HepG2 (cell line): ENCODE data around the gene MAML1. TPM values are rescaled to one million over a fixed set of nuclear protein-coding genes. Genes with fewer than 3 reads are reported as not detected.
A peak's percentile ranks its signal among the peaks of the same experiment; 100 is the strongest.

ENCODE experiments used
- ARID4A ChIP-seq: sonication (generic); formaldehyde crosslinking; IDR thresholded peaks from 2 replicates; pipeline ENCODE4 v1.5.0; 2020; ENCODE audit warnings: mild to moderate bottlenecking, missing genetic modification reagents, borderline replicate concordance
- CEBPB ChIP-seq: IDR thresholded peaks from 2 replicates; pipeline ENCODE4 v1.6.1; 2011; ENCODE audit warnings: low read depth, low read length, improper control_type of control experiment, borderline replicate concordance
- HCFC1 ChIP-seq: fragments of 150-350 bp; IDR thresholded peaks from 2 replicates; pipeline ENCODE4 v1.6.1; 2014; ENCODE audit warnings: low read depth, low read length
- HOXA7 ChIP-seq: sonication (generic); formaldehyde crosslinking; IDR thresholded peaks from 2 replicates; pipeline ENCODE4 v1.8.1; 2022; ENCODE audit warnings: mild to moderate bottlenecking, missing genetic modification reagents, moderate library complexity
- ISX ChIP-seq: sonication (generic); formaldehyde crosslinking; conservative IDR thresholded peaks from 2 replicates; pipeline ENCODE4 v1.5.0; 2020; ENCODE audit warnings: missing genetic modification reagents
- KLF6 ChIP-seq: IDR thresholded peaks from 2 replicates; pipeline ENCODE4 v1.8.0; 2016; ENCODE audit warnings: missing biosample characterization, missing genetic modification reagents
- PAXIP1 ChIP-seq: sonication (generic); formaldehyde crosslinking; conservative IDR thresholded peaks from 2 replicates; pipeline ENCODE4 v1.4.0; 2020; ENCODE audit warnings: mild to moderate bottlenecking, missing genetic modification reagents, moderate library complexity
- PHF8 ChIP-seq: sonication (generic); formaldehyde crosslinking; IDR thresholded peaks from 2 replicates; pipeline ENCODE4 v1.5.0; 2020; ENCODE audit warnings: missing genetic modification reagents
- SOX5 ChIP-seq: IDR thresholded peaks from 2 replicates; pipeline ENCODE4 v1.6.1; 2016; ENCODE audit warnings: borderline replicate concordance
- SOX6 ChIP-seq, 2 experiments: fragments of 450-650 bp in 1 of 2; sonication (generic) in 1 of 2; formaldehyde crosslinking in 1 of 2; IDR thresholded peaks; 2 replicates each; pipeline versions ENCODE4 v1.4.0 to v1.6.1; 2017 to 2020; ENCODE audit warnings: antibody characterized with exemption in 1 of 2, mild to moderate bottlenecking in 1 of 2, missing genetic modification reagents in 1 of 2
- THYN1 ChIP-seq: sonication (generic); formaldehyde crosslinking; IDR thresholded peaks from 2 replicates; pipeline ENCODE4 v1.8.1; 2023; ENCODE audit warnings: low read depth, mild to moderate bottlenecking, moderate library complexity, missing genetic modification reagents, borderline replicate concordance
- ZNF550 ChIP-seq: sonication (generic); formaldehyde crosslinking; IDR thresholded peaks from 2 replicates; pipeline ENCODE4 v1.4.0; 2020; ENCODE audit warnings: mild to moderate bottlenecking, missing genetic modification reagents, borderline replicate concordance
- ZNF619 ChIP-seq: sonication (generic); formaldehyde crosslinking; IDR thresholded peaks from 2 replicates; pipeline ENCODE4 v1.4.0; 2020; ENCODE audit warnings: mild to moderate bottlenecking, missing genetic modification reagents
- polyA plus RNA-seq, 8 experiments: library from polyadenylated mRNA; depleted of rRNA in 3 of 8; stranded (reverse) in 7 of 8; unstranded in 1 of 8; fragments of >200 nt; fragmentation: Illumina TruSeq in 4 of 8; extraction: Trizol in 4 of 8; gene quantifications; 2 replicates each; pipeline versions ENCODE4 v1.2.1 to v1.2.3, GENCODE V29; 2011 to 2016; ENCODE audit warnings: low read depth in 4 of 8, missing spikeins in 1 of 8, mixed read lengths in 1 of 8; ENCODE audit not compliant: insufficient read depth in 1 of 8
- total RNA-seq, 5 experiments: library from RNA; depleted of rRNA; stranded (reverse); fragments of >200 nt; fragmentation: Illumina TruSeq; extraction: Trizol; gene quantifications; 2 replicates each; pipeline ENCODE4 v1.2.3, GENCODE V29; 2016; ENCODE audit warnings: low read depth in 1 of 5
- TF ChIP-seq, protein P1 (sequence below), 2 experiments: sonication (generic) in 1 of 2; formaldehyde crosslinking in 1 of 2; IDR thresholded peaks; 2 replicates each; pipeline versions ENCODE4 v1.5.1 to v1.6.1; 2011 to 2020; ENCODE audit warnings: borderline replicate concordance in 1 of 2, low read depth in 1 of 2, low read length in 1 of 2, mild to moderate bottlenecking in 1 of 2, missing genetic modification reagents in 1 of 2, moderate library complexity in 1 of 2
- TF ChIP-seq, protein P2 (sequence below): sonication (generic); formaldehyde crosslinking; IDR thresholded peaks from 2 replicates; pipeline ENCODE4 v1.4.0; 2020; ENCODE audit warnings: missing genetic modification reagents; ENCODE audit errors: not compliant biosample characterization

MAML1 gene
- total and polyA plus RNA-seq, 2 of the 13 experiments (the other 11 are each of a cell fraction or from before 2014, with no cell fraction given) = 10.0 to 10.8 TPM

DNA sequence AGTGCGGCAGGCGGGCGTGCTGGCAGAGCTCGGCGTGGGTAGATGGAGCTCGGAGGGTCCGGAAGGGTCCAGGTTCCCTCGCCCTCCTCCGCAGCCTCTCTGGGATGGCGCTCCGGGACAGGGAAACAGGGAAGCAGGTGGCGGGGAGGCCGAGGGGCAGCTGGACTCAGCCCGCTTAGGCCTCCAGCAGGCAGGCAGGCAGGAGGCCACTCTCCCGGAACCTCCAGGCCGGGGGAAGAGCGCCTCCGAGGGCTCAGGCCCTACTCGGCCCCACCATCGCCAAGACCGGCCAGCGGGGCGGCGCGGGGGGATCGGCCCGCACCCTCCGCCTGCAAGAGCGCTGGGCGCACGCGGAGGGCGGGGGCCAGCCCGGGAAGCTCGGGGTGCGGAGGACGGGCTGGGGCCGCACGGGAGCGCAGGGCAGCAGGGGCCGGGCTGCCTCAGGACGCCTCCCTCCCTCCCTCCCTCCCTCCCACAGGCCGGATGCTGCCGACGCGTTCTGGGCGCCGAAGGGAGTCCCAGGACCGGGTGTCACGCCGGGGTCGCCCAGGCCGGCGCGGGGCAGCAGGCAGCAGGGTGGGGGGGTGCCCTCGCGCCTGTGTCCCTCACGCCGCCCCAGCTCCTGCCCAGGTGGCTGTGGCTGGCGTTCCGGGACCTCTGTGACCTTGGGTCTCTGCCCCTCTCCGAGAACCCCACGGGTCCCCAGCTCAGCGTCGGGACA lies 73.1 kb downstream of the MAML1 start (continued):
- TF ChIP-seq PAXIP1 (CRISPR knock-in tag) (0 out of 2 replicates have a peak, but pooled peaks have one; percentile 17), THYN1 (CRISPR knock-in tag) (0 out of 2 replicates have a peak, but pooled peaks have one; percentile 55), ARID4A (peak; percentile 68), KLF6 (CRISPR knock-in tag) (no peak), ZNF619 (CRISPR knock-in tag) (no peak), ISX (CRISPR knock-in tag) (no peak), HOXA7 (CRISPR knock-in tag) (no peak), ZNF550 (CRISPR knock-in tag) (no peak), PHF8 (CRISPR knock-in tag) (peak; percentile 60), SOX5 (CRISPR knock-in tag) (no peak), HCFC1 (no peak), SOX6 (IDR thresholded peaks at IDR 0.05) (no peak), SOX6 (CRISPR knock-in tag; IDR thresholded peaks at IDR 0.05) (no peak), CEBPB (no peak)
- TF ChIP-seq, protein P1, sequence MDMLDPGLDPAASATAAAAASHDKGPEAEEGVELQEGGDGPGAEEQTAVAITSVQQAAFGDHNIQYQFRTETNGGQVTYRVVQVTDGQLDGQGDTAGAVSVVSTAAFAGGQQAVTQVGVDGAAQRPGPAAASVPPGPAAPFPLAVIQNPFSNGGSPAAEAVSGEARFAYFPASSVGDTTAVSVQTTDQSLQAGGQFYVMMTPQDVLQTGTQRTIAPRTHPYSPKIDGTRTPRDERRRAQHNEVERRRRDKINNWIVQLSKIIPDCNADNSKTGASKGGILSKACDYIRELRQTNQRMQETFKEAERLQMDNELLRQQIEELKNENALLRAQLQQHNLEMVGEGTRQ (IDR thresholded peaks at IDR 0.05; ENCODE audit: low read depth, low read length) = no peak
- TF ChIP-seq, protein P1 (CRISPR knock-in tag; IDR thresholded peaks at IDR 0.05; ENCODE audit: borderline replicate concordance) = no peak
- TF ChIP-seq, protein P2, sequence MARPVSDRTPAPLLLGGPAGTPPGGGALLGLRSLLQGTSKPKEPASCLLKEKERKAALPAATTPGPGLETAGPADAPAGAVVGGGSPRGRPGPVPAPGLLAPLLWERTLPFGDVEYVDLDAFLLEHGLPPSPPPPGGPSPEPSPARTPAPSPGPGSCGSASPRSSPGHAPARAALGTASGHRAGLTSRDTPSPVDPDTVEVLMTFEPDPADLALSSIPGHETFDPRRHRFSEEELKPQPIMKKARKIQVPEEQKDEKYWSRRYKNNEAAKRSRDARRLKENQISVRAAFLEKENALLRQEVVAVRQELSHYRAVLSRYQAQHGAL = peak; percentile 21
